Right forelimb (tissue), 1 donor: Measurements from ENCODE around the gene VDAC2.
A peak's percentile ranks its signal among the peaks of the same experiment; 100 is the strongest.
"Not testable (repeated sequence)": the region's sequence is repeated elsewhere in the genome, so short reads cannot be mapped to it uniquely, and the experiment has no call there.

Experiments
- DNase-seq: peaks from one replicate; pipeline ENCODE4 v3.0.0-alpha.2; 2018

The VDAC2 gene, protein sequence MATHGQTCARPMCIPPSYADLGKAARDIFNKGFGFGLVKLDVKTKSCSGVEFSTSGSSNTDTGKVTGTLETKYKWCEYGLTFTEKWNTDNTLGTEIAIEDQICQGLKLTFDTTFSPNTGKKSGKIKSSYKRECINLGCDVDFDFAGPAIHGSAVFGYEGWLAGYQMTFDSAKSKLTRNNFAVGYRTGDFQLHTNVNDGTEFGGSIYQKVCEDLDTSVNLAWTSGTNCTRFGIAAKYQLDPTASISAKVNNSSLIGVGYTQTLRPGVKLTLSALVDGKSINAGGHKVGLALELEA

DNA sequence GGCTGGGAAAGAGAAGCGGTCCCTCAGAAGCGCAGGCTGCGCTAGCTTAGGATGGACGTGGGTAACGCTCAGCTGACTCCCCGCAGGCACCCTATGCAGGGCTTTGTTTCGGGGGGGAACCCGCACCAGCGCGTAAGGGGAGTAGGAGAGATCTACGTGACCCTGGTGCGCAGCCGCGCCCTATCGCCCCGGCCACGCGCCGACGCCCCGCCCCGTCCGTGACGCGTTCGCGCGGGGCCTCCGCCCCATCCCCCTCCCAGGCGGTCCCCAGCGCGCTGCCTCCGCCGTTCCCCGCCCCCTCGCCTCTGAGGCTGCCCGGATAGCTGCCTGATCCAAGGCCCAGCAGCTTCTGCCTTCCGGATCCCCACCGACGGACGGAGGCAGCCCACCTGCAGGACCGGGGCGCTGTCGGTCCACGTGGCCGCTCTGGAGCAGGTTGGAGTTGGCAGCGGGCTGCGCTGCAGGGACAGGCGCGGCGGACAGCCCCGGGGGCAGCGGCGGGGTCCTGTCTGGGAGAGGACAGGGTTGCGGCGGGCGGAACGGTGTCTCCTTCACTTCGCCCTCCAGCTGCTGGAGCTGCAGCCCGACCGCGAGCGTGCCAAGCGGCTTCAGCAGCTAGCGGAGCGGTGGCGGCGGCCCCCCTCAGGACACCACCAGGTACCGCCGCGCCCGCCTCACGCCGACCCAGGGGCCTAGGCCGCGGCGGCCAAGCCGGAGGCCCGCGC lies at the start of gene VDAC2:
VDAC2 (plus strand) TSS at position 515 of the 725 bp plus-strand sequence. CDS start 363 bp downstream, outside the sequence.
- DNase-seq = peak; percentile 97

DNA sequence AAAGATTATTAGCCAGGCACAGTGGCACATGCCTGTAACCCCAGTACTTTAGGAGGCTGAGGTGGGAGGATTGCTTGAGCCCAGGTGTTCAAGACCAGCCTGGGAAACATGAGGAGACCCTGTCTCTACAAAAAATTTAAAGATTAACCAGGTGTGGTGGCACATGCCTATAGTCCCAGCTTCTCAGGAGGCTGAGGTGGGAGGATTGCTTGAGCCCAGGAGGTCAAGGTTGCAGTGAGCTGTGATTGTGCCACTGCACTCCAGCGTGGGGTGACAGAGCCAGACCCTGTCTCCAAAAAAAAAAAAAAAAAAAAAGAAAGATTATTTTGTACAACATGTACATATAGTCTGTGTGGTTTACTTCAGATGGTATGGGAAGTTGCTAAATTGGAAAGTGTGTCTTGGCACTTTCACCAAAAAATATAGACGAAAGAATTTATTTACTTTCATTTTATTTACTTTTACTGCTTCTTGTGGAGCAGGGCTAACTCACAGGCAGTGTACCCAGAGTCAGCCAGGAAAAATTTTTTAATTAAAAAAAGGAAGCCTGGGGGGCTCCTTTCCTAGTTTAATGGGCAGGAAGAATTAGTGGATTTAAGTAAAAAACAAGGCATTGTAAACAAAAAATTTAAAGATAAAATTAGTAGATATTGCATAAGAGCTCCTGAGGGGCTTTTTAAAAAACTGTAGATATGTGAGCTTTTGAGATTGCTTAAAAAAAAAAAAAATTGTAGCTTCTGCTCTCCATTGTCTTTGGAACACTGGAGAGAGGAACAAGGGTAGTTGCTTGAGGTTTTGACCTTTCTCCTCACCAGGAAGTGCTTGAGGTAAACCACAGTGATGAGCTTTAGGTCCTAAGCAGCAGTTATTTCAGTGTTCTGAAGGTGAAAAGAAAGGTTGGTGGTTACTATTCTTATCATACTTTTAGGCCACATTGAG lies 44.6 kb upstream of the VDAC2 start:
- no peak for DNase-seq

DNA sequence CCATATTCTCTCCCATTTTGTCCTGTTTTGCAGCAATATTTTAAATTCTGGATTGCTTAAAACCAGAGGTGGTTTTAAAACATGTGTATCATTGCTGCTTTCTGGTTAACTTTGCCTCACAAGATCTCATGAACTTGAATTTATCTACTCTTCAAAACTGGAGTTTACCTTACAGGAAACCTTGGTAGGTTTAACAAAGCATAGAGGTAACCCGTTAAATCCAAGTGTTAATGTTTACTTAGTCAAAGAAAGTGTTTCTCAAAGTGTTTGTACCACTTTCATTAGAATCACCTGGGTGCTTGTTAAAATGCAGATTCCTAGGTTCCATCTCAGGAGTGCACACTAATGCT lies 44.0 kb upstream of the VDAC2 start:
- DNase-seq = no peak

DNA sequence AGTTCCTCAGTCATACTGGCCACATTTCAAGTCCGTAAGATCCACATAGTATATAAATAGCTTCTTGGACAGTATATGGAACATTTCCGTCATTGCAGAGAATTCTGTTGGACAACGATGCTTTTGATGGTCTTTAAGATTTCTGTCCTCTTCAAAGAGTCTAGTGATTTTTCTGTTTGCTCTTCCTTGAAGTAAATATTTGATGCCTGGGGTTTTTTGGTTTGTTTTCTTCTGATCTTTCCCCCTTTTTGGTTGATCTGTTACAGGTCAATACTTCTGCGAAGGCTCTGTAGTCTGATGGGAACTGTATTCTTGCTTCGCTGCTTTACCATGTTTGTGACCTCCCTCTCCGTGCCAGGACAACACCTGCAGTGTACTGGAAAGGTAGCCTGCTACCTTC lies 42.3 kb upstream of the VDAC2 start:
- DNase-seq = no peak

DNA sequence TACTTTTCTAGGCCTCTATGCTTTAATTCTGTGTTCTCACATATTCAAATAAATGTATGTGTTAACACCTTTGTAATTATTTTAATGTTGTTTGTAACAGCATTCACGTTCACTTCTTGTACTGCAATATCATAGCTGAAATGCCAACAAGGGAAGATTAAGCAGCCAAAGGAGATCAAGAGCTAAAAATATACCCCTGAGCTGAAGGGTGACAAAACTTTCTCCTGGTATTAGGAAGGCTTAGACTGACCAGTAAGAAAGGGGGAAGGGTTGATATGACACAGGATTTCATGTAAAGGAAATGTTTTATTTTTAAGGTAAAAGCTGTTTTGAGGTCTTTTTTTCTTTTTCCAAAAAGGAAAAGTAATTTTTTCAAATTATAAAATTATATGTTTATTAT lies 40.4 kb upstream of the VDAC2 start:
- DNase-seq = no peak

DNA sequence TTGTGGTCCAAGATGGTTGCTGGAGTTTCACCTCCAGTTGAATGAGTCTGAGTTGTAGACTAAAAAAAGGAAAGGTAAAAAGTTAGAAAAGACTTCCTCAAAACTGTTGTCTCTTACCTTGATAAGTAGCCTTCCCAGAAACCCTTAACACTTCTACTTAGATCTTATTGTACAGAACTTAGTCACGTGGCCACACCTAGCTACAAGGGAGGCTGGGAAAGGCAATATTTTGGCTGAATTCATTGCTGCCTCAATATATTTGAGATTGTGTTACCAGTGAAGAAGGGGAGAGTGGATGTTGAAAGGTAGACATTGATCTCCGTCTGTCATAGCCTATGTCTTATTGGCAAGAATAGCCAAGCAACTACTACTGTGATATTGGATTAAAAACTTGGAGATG lies 35.5 kb upstream of the VDAC2 start:
- no peak for DNase-seq

DNA sequence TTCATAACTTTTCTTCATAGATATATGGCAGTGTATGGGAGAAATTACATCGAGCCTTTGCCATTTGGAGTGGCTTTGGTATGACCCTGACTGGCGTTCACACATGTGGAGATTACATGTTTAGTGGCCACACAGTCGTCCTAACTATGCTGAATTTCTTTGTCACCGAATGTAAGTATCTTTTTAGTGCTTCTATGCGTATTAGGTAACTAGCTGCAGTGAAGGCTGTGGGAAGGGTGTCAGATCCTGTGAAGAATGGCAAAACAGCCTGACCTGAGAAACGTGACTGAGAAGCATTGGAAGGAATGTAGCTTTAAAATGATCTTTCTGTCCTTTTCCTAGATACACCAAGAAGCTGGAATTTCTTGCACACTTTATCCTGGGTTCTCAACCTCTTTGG lies 34.5 kb upstream of the VDAC2 start:
- no peak for DNase-seq

DNA sequence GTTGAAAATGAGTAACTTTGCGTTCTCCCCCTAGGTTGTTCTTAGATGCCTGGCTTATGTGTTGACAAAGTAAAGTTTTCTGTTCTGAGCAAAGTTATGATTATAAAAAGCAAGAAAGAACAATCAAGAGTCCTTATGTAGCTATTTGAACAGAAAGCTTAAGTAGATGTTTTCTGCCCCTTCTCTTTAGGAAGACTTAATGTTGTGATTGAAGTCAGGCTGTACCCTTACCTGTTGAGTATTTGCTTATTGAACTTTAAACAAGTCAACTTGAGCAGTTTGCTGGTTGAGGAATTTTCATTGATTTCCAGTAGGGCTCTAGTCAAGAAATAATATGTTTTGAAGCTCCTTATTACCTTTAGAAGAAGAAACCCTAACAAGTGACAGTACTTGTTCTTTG lies 33.9 kb upstream of the VDAC2 start:
- DNase-seq = no peak

DNA sequence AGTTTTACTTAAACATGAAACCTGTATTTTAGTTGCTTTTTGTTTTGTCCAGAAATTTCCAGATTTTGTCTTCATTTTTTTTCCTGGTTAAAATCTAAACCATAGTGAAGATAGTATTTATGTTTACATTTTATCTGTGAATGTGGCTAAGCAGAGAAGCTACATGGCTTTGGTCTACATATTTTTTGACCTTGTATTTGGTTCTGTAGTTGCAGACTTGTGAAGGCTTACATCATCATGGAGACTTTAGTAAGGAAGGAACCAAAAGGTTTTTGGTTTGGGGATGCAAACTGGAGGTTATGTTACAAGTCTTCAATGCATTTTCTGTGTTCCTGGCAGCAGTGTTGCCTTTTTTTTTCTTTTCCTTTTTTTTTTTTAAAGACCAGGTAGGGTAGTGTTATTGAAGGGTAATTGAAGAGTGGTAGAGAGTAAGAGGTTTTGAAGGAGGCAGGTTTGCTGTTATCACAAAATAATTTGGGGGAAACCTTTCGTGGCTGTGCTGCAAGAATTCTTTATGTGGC lies 30.9 kb upstream of the VDAC2 start:
- no peak for DNase-seq

DNA sequence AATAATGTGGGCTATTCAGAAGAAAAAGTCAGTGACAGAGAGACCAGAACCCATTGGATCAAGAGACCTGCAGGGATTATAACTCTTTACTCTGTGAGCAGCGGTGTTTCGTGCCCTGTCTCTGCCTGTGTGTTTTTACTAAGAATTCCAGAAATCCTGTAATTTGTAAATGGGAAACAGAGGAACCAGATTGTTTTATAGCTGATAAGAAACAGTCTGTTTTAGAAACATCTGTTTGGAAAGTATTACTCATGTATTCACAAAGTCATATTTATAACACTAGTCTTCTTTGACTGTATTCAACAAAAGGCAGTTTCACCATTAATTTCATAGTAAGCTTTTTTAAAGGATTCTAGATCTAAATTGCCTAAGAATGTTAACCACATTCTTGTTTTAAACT lies 30.0 kb upstream of the VDAC2 start:
- DNase-seq = no peak

DNA sequence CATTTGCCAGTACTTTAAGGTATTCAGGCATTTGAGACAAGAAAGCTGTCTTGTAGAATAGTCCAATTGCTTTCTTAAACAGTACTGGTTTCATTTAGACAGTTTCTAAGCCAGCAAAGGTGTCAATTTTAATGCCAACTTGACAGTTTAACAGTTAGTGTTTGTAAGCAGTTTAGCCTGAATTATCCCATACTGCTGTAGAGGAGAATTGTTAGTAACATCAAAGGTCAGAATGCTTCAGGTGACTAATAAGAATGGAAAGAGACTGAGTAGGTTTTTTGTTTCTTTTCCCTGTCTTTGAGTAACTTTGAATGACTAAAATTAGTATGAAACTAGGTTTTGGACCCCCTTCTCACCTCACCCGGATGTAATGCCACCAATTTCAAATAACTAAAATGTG lies 29.5 kb upstream of the VDAC2 start:
- no peak for DNase-seq

DNA sequence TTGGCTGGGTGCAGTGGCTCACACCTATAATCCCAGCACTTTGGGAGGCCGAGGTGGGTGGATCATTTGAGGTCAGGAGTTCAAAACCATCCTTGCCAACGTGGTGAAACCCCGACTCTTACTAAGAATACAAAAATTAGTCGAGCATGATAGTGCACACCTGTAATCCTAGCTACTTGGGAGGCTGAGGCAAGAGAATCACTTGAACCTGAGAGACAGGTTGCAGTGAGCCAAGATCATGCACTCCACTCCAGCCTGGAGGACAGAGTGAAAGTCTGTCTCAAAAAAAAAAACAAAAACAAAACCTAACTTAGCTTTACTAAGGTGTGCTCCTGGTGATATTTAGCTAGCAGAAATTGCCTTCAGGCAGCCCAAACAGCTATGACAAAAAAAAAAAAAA lies 24.3 kb upstream of the VDAC2 start:
- DNase-seq = no peak

DNA sequence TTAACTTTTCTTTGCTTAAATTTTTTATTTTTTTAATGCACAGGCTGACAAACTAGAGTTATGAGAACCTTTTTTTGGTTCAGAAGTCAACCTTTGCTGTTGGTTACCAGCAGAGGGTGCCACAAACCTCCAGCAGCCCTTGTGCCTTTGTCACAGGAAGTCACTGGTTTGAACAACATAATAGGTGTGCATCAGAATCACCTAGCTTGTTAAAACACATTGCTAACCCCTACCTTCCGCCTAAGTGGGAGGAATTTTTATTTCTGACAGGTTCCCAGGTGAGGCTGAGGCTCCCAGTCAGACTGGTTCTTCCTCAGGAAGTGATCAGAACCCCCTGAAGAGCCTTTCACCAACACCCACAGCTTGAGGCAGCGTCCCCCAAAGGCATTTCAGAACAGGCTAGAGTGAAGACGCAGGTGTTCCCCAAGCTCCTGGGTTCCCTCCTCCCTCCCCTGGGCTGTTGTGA lies 22.6 kb upstream of the VDAC2 start:
- no peak for DNase-seq

DNA sequence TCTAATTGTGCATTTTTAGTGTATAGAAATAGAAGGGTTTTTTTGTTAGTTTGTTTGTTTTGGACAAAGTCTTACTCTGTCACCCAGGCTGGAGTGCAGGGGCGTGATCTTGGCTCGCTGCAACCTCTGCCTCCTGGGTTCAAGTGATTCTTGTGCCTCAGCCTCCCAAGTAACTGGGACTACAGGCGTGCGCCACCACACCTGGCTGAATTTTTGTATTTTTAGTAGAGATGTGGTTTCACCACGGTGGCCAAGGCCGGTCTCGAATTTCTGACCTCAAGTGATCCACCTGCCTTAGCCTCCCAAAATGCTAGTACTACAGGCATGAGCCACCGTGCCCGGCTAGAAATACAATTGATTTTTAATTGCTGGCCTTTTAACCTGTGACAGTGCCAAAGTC lies 22.1 kb upstream of the VDAC2 start:
- DNase-seq = not testable (repeated sequence)

DNA sequence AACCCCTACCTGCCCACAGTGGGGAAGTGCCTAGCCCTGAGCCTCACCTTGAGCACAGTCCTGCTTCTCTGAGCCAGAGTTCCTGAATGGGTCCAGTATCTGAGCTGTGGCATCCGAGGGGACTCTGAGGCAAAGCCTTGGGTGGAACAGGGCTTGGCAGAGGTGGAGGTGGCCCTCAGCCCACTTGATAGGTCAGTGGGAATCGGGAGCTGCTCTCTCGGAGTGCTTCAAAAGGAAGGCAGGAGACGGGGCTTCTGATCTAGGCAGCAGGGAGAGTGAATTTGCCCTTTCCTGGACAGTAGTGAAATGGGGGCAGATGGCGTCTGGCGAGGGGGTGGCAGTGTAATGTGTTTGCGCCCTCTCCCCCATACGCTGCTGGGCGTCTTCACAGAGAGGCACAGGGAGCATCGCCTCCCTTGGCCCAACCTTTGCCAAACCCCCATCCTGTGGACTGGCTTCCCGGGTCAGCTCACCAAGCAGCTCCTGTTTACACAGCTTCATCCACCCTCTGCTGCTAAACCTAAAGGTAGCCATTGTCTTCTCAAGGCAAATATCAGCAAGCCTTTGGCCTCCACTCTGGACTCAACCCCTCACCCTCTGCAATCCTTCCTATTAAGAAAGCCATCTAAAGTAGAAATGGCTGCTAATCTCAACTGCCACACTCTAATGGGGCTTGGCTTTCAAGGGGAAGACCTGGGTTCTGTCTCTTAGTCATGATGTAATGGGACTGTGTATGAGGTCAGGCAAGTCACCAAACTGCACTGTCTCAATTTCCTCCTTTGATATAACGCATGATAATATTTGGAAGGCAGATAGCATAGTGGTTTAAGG lies 21.1 kb upstream of the VDAC2 start:
- no peak for DNase-seq

DNA sequence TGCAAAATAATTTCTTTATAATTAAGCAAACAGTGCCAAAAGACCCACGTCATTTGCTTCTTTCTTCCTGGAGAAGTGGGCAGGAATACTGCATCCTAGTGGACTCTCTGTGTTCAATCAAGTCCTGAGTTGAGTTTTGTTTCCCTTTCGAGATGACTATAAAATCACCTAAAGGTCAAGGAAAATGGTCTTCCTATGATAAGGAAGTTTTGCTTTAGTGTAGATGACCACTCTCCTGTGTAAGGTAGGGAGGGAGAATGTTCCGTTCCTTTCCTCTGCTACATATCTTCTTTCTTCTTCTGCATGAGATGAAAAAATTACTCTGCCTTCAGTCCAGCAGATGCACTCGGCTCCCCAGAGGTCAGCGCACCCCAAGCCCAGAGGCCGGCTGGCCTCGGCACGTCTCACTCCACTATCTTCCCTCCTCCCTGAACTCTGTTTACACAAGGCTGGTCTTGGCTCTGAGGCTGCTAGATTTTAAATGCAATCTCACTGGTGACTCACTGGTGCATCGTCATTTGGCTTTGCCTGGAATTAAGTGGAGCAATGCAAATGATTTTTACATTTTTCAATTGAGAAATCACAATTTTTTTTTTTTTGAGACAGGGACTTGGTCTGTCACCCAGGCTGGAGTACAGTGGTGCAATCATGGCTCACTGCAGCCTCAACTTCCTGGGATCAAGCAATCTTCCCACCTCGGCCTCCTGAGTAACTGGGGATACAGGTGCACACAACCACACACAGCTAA lies 18.6 kb upstream of the VDAC2 start:
- DNase-seq = no peak

DNA sequence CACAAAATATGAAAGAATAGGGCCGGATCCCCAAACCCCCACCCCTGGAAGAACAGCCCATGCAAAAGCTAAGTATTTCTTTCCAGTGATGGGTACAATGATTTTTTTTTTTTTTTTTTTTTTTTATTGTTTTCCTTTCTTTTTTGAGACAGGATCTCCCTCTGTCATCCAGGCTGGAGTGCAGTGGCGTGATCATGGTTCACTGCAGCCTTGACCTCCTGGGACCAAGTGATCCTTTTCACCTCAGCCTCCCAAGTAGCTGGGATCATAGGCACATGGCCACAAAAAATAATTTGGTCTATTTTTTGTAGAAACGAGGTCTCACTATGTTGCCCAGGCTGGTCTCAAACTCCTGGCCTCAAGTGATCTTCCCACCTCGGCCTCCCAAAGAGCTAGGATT lies 16.0 kb upstream of the VDAC2 start:
- DNase-seq = not testable (repeated sequence)

DNA sequence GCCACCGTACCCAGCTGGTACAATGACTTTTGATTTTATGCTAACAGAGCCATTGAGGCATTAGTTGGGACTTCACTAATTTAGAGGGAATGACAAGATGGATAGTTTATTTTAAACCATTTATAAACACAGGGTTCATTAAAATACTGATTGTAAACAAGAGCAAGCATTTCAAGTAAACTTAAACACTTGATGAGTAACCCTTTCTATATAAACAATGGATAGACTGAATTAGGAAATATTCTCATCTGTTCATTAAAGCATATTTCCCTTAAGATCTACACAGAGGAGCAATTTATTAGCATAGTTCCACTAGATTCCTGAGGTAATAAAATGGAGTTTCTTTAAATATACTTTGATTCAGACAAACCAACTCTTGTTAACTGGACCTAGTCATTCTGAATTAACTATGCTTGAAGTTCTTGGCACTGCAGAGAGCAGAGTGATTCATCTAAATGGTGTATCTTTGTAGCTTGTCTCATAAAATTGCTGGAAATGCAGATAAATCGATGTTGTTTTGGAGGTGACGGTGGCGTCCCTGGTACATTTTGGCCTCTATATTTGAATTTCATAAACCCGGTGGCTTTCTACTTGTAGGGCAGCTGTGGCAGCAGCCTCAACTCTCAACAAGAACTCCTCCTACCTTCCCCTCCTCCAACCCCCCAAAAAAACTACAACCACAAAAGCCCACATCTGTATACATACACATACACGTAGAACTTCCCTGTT lies 15.4 kb upstream of the VDAC2 start:
- no peak for DNase-seq

DNA sequence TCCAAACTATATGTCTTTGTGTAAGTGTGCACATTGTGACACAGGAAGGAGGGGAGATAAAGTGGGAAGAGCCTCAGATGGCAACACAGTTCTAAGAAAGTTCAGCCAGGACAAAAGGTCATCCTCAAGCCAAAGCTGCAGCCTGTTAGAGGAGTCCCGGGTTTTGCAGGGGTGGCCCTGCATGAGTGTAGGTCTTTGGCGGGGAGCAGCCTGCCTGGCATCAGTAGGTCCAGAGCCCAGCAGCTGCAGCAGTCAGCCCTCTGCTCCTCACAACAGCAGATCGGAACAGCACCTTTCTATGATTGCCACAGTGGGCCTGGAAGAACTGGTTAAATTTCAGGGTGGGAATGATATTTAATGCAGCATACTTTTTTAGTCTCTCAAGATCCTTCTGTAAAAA lies 13.5 kb upstream of the VDAC2 start:
- DNase-seq = no peak

DNA sequence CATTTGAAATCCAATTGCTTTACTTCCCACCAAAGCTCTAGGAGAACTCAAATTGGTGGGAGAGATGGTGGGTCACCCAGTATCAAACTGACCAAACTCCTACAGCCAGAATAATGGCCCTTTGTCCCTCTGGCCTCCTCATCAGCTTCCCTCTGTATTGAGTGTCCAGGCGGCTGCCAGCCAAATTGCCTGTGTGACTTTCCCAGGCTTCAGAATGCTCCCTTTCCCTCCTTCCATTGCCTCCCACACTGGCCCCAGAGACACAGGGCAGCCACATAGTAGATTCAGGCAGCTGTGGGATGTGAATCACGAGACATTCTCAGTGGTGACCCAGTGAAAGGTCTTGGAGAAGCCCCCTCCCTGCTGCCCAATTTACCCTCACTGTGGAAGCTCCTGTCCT lies 12.7 kb upstream of the VDAC2 start:
- no peak for DNase-seq

DNA sequence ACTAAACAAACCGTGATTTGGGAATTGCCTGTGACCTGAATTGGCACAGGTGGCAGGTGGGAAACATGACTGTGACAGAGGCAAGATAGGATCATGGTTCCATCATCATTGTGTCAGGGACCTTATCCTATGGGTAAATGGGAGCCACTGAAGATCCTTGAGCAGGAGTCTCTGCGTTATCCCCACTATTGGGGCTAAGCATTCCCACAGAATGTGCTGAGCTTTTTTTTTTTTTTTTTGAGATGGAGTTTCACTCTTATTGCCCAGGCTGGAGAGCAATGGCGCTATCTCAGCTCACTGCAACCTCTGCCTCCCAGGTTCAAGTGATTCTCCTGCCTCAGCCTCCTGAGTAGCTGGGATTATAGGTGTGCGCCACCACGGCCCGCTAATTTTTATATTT lies 10.6 kb upstream of the VDAC2 start:
- not testable (repeated sequence) for DNase-seq
